GM18867 (cell line): Measurements from ENCODE around the gene FRMD5.
A peak's percentile ranks its signal among the peaks of the same experiment; 100 is the strongest.

Experiments
- ATAC-seq: cut with Tn5 transposase; IDR thresholded peaks from one replicate; pipeline ENCODE4 v1.9.1; 2021; ENCODE audit warnings: mild to moderate bottlenecking, moderate library complexity; ENCODE audit not compliant: unreplicated experiment

Gene FRMD5

DNA sequence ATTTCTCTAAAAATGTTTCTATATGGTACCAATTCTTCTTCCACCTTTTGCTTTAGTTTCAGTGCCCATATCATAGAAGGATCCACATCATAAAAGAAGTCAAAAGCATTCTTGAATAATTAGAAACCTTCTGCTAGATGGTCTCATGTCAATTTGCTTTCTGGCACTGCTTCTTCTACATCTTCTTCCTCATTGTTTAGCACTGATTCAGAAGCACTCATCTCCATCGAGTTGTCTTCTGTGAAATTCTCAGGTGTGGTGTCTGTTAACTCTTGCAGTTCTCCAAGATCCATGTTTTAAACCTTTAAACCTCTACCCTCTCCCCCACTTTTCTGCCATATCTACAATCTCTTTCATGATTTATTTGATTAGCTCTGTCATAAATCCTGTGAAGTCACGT is 213.5 kb downstream of the FRMD5 start:
- no peak for ATAC-seq

DNA sequence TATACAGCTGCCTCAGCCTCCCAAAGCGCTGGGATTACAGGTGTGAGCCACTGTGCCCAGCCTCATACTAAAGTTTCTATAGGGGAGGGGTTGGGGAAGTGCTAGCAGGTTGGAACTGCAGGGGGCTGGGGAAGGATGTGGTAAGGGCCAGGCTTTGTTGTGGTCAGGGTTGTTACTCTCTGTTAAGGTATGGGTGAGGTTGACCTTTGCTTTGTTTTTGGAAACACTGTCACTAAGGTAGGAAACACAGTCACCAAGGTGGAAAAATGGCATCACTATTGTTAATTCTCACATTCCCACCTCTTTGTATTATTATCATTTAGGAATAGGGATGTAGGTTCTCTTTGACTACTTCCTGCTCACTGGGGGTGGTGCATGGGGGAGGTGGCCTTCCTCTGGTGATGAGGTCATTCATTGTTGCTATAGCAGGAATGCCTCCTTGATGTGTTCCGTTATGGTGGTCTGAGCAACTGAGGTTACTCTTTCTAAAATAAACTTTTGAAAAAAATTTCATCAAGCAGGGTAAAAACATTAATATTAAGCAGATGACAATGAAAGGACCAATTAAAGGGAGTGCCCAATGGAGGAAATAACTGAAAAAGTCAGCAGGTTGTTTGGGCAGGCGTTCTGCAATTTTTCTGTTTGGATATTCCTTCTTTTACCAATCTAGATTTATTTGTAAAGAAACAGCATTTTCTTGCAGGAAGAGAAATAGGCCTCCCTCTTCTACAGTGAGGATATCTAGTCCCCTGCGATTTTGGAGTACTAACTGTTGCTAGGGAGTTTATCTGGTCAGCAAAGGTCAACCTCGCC is 217.8 kb downstream of the FRMD5 start:
- ATAC-seq, result peak; percentile 80

DNA sequence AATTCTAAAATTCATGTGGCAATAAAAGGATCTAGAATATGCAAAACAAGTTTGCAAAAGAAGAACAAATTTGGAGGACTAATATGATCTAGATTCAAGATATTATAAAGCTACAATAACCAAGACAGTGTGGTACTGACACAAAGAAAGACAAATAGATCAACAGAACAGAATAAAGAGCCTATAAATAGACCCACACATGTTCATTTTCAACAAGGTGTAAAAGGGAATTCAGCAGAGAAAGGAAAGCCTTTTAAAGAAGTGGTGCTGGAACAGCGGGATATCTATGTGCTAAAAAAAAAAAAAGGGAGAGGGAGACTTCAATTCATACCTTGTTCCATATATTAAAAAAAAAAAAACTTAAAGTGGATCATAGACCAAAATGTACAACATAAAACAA is 219.3 kb downstream of the FRMD5 start:
- ATAC-seq, result no peak

DNA sequence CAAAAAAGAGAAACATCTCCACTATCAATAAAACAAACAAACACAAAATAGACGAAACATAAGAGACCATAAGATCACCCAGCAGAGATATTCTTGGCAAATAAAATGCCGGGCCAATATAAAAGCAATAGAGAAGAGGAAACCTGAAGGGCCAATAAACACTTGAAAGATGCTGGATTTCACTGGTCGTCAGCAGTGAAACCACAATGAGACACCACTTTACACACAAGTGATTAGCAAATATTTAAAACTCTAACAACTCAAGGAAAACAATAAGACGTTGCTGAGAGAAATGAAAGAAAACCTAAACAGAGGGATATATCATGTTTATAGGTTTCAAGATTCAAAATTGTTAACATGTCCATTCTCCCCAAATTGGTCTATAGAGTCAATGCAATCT is 219.7 kb downstream of the FRMD5 start:
- ATAC-seq, result no peak

DNA sequence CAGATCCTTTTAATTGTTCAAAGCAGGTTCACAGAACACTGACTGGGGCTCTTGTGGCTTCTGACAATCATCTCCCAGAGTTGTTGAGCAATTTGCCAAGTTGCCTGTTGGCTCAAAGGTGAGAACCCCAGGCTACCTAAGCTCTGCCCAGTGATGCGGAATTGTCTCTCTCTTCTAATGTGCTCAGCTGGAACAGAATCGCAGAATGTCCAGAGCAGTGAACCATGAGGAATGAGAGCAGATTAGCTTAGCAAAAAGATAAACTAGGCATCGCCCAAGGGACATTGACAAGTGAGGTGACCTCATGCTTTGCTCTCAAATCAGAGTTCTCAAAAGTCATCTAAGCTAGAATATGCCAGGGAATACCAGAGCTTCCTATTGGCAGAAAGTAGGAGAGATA is 220.2 kb downstream of the FRMD5 start:
- ATAC-seq, result no peak

DNA sequence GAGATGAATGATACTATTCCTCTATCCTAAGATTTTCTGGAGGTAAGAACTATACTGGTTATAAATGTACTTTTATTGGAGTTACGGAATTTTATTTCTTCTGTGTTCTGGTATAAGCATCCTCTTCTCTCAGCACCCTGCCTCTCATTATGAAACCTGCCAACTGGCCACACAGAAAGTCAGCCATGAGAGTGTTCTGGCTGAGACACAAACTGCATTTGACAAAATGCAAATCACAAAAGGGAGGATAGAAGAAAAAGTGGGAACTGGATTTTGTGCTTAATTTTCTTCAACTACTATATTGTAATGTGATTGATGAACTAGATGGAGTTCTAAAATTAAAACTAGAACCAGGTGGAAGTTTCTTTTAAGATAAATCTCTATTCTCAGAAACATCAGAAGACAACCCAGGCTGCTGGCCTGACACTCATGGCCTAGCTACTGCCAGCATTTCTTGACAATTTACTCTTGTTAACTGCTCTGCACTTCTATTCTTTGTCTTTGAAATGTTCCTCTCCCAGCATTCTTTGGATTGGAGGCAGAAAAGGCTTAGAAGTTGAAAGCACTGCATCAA is 225.2 kb downstream of the FRMD5 start:
- ATAC-seq, result no peak

DNA sequence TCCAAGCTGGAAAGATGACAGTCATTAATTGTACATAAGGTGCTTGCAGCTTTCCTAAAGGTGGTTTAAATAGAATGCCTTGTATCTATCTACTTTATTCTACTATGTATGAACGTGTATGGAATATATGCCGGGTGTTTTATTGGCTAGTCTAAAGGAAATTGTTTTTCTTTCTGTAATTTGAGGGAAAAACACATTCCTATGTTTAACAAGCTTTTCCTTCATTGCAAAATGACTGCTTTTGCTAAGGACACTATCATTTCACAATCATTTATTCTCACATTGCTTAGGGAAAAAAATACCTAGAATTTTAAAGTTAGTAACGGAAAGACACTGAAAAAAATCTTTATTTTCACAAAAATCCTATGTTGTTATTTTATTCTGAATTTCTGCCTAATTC is 226.5 kb downstream of the FRMD5 start:
- no peak for ATAC-seq

DNA sequence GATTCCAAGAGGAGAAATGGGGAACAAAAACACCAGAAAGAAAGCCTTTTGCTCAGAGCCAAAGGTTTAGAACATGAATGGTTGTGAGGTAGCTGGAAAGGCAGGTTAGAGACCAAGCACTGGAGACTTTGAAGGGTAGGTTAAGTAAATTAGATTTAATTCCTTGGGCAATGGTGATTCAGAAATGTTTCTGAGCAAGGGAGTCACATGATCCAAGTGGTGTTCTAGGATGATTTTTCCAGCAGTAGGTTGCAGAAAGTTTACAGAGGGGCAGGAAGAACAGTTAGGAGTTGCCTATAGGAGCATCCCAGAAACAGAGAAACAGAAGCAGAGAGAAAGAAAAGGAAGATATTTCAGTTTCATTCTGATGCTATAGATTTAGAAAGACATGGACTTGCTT is 228.4 kb downstream of the FRMD5 start:
- ATAC-seq, result no peak

DNA sequence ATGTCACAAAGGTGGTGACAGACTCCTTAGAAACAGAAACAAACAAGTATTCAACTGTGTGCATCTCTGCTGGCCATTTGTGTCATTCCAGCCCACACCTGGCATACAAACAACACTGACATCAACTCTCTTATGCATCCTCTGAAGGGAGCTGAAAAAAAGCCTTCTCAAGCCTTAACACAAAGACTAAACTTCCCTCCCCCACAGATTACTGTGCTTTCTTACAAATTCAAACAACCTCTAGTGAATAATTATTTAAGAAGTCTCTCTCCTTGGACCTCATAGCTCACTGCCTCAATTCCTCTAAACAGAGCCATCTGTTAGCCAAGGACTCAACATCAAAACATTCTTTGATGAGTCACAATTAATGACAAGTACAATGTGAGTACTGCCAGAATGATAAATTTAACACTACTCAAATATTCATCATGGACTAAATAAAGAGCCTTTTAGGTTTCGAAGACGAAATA is 236.2 kb downstream of the FRMD5 start:
- ATAC-seq, result no peak

DNA sequence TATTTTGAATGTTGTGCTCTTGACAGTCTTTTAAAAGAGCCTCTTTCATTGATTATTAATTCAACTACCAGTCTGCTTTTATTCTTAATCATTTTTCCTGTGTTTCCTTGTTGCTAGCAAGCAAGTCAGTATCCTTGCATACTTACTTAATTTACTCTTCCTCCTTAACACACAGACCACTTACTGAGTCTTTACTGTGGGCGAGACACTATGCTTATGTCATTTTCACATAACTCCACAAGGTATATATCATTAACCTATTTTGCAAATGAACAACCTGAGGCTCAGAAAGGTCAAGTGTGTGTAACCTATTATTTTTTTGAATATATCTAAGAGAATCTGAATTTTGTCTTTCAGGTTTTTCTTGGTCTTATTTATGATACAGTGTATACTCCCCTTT is 237.3 kb downstream of the FRMD5 start:
- ATAC-seq, result no peak

DNA sequence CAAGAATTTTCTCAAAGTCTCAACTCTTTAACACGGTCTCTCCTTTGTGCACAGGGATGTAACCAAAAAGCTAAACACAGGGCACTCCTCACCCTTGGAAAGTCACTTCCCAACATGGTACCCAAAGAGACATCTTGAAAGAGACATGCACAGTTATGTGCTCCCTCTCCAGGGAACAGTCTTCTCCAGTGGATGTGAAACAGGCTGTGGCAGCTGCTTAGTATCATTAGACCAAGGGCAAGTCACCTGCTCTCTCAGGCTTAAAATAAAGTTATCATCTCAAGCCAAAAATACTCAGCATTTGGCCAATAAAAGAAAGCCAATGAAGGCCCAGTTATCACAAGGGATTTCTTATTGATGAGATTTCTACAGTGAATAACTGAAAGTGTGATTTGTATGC is 239.9 kb downstream of the FRMD5 start:
- no peak for ATAC-seq

DNA sequence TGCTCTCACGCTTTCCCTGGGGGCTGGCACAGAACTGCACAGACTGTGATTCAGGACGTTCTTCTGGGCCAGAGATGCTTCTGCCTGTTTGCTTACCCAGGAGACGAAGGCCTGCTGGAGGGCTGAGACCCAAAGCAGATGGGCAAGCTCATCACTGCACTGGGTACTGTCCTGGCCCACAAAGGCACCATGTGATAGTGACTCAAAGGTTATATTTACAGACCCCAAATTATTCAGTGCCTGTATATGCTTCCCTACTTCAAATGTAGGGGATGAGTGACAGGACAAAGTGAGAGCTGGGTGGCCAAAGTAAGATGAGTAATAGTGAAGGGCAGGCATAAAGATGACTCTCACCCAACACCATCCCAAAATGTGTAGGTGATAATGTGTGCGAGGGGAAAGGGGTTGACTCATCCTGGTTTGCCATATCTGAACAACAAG is 240.9 kb downstream of the FRMD5 start:
- ATAC-seq, result no peak

DNA sequence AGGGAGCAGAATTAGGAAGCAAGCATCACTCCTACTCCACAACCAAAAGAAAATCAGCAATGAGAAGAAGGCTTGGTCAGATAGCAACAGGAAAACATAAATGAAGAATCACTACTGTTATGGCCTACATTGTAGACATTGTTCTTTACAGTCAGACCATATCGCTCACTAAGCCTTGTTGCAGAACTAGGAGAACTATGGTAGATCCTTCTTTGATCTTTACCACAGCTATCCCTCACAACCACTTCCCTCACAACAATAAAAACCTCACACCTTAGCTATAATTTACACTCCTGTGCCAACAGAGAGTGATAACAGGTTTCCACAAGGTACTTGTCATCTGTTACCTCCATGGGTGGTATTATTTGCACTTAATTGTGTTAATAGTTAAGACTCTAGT is 241.7 kb downstream of the FRMD5 start:
- ATAC-seq, result no peak

DNA sequence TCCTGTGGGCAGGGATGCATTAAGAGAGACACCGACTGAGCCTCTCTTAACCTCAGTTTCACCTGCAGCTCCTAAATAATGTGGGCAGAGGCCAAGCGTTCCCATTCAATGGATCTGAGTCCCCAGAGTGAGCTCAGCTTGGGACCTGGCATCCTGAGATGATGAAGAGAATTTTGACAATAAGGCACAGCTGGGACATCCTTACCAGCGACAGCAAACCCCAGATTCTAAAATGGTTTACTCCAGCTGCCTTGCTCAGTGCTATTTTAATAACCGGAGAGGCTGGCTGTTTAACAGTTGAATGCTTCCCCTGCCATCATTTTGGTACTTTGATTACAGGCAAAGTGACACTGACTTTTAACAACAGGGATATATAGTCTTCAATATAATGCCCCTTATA is 244.5 kb downstream of the FRMD5 start:
- ATAC-seq, result no peak

DNA sequence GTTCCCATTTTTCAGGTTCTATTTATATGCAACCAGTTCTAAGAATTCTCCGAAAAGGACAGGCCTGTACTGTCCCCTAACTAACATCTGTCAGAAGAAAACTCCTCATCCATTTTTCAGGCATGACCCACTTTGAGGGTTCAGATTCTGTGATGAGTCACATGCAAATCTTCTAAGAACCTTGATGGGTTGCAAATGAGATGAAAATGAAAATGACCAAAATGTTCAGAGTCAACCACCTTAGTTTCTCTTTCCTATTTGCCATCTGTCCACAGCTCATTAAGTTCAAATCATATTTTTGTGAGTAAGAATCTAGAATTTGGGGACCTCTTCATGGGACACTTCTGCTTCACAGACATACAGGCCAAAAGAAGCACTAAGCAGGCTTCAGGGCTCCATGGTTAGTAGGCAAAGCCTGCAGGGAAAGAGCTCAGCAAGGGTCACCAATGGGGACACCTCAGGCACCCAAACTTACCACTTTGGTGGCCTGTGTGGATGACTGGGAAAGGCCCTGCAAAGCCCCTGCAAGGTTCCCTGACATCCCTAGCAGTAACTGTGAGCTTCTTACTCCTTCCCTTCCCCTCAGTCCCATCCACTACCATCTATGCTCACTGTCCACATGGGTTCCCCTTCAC is 246.3 kb downstream of the FRMD5 start:
- ATAC-seq, result peak; percentile 86

DNA sequence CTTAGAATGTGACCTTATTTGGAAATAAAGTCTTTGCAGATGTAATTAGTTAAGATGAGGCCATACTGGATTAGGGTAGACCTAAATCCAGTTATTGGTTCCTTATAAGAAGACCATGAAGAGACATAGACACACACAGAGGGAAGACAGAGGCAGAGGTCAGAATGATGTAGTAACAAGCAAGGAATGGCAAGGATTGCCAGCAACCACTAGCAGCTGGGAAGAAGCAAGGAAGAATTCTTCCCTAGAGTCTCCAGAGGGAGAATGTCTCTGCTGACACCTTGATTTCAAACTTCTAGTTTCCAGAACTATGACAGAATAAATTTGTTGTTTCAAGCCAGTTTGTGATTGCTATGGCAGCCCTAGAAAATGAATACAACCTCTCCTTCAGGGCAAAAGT is 251.6 kb downstream of the FRMD5 start:
- no peak for ATAC-seq

DNA sequence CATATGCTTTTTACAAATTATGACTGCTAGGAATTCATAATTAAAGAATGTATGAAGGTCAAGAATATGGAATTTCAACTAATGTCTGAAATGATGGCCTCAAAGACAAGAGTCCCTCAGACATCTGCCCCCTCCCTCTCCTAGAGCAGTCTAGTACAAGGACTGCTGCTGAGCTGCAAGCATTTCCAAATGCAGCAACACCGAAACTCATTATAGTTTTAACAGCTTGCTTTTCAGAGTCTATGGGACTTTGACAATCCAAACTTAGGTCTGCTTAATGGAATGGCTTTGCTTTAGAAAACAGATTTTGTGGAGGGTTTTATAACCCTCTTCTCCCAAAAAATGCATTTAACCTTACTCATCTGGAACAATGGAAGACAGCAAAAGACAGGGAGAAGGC is 252.9 kb downstream of the FRMD5 start:
- ATAC-seq, result no peak

DNA sequence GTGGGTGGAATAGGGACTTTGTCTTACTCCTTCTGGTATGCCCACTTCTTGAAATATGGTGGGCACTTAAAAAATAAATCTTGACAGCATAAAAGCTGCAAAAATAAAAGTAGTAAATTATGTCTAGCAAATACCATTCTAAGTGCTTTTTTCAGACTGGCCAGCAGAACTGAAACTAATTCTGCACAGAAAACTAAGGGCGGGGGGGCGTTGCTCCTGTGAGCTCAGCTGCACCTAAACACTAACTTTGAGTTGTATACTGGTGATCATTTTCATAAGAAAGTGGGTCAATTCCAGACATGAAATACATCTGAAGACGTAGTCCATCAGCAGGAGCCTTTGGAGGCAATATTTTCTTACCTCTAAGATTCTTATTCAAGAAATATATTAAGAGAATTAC is 253.5 kb downstream of the FRMD5 start:
- ATAC-seq, result peak; percentile 67

DNA sequence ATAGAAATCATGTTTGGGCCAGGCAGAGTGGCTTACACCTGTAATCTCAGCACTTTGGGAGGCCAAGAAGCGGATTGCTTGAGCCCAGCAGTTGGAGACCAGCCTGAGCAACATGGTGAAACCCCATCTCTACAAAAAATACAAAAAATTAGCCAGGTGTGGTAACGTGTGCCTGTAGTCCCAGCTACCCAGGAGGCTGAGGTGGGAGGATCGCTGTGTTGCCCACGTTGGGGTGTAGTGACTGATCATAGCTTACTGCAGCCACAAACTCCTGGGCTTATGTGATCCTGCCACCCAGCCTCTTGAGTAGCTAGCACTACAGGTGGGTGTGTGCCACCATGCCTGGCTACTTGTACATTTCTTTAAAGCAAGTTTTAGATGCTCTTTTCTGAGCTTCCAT is 254.0 kb downstream of the FRMD5 start:
- no peak for ATAC-seq

DNA sequence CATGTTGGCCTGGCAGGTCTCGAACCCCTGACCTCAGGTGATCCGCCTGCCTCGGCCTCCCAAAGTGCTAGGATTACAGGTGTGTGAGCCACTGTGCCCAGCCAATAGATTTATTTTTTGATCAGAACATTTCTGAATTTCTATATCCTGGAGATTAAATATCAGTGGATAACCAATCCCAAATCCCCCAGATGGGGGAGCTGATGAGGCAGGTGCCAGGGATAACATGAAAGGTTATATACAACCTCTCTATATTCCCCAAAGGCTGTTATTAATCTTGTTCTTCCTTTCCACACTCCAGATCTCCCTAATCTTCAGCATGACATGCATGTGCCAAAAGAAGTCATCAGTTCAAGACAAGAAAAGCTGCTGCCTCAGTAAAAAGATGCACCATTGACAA is 256.0 kb downstream of the FRMD5 start:
- no peak for ATAC-seq

DNA sequence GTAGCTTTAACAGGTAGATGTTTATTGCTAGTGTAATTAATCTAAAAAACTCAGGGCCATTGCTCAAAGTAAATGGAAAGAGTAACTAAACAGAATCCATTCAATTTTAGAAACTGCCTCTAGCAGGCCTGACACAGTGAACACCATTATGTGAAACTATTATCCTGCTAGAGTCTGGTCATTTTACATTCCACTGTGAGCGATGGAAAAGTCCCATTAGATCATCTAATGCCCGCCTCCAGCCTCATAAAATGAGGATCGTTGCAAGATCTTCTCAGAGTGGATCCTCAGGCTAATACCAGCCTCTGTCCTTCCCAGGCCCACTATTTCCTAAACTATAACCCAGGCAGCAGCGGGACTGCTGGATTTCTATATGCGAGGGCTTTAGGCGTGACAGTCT is 260.6 kb downstream of the FRMD5 start:
- ATAC-seq, result no peak

DNA sequence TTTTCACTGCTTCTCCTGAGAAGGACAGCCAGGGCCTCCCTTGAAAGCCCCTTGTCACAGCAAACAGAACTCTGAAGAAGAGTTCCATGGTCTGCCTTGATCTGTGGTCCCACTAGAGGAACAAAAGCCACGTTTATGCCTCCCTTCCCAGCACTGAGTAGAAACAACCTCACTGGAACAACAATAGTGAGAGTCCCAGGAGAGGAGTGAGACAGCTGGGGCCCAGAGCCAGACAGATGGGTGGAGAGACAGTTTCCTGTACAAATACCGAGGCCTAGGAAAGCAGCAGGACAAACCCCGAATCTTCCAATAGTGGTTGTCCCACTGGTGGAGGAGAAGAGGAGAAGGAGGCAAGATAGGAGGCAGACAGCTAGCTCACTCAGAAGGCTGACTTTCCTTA is 262.2 kb downstream of the FRMD5 start:
- ATAC-seq, result no peak
